IMR-90 (cell line): Measurements from ENCODE around the gene IFI27L1. TPM values are rescaled to one million over a fixed set of nuclear protein-coding genes. Genes with fewer than 3 reads are reported as not detected.
A peak's percentile ranks its signal among the peaks of the same experiment; 100 is the strongest.

Experiments
- ATAC-seq: fragments of 200-7000 bp; cut with Tn5 transposase; 2 replicates; pipeline ENCODE4 v1.9.1; 2020; ENCODE audit warnings: low read depth, mild to moderate bottlenecking, moderate library complexity
- BruUV-seq: library from RNA; stranded (reverse); fragments of 400-500 nt; replicated peaks from 2 replicates; lab custom pipeline; 2021; lab: Mats Ljungman, UMichigan
- CTCF ChIA-PET: fragments of 300-600 bp; formaldehyde crosslinking; extraction: SDS; loops from one replicate; lab custom pipeline; 2021; ENCODE audit warnings: antibody characterized with exemption; lab: Yijun Ruan, JAX
- POLR2A ChIA-PET: fragments of 300-600 bp; sonication (Branson Sonifier 250); formaldehyde crosslinking; loops from one replicate; lab custom pipeline; 2022; ENCODE audit warnings: antibody characterized with exemption; ENCODE audit not compliant: unreplicated experiment; lab: Charles Lee
- DNase-seq: peaks from one replicate; pipeline ENCODE4 v3.0.0; 2013
- H2AFZ ChIP-seq: replicated peaks from 2 replicates; pipeline ENCODE3; 2013; ENCODE audit warnings: low read length, mild to moderate bottlenecking; ENCODE audit not compliant: poor library complexity
- H2AK5ac ChIP-seq: 2 replicates; pipeline ENCODE4 v1.6.1; 2013; ENCODE audit warnings: low read depth, low read length, inconsistent platforms
- H2AK9ac ChIP-seq: replicated peaks from 2 replicates; pipeline ENCODE3; 2013; ENCODE audit warnings: mild to moderate bottlenecking, low read depth, low read length, moderate library complexity; ENCODE audit not compliant: poor library complexity
- H2BK120ac ChIP-seq: 2 replicates; pipeline ENCODE4 v1.6.1; 2013; ENCODE audit warnings: low read depth, low read length, inconsistent platforms
- H2BK15ac ChIP-seq: 3 replicates; pipeline ENCODE4 v1.6.1; 2013; ENCODE audit warnings: low read depth, low read length, inconsistent platforms
- H2BK20ac ChIP-seq: 2 replicates; pipeline ENCODE4 v1.6.1; 2013; ENCODE audit warnings: low read depth, mild to moderate bottlenecking, inconsistent platforms, low read length, moderate library complexity
- H2BK5ac ChIP-seq: 2 replicates; pipeline ENCODE4 v1.6.1; 2013; ENCODE audit warnings: mild to moderate bottlenecking, low read depth, low read length, inconsistent platforms; ENCODE audit not compliant: poor library complexity, severe bottlenecking
- H3K14ac ChIP-seq: replicated peaks from 2 replicates; pipeline ENCODE4 v1.6.1; 2013; ENCODE audit warnings: low read depth, low read length, inconsistent platforms
- H3K18ac ChIP-seq: 2 replicates; pipeline ENCODE4 v1.6.1; 2013; ENCODE audit warnings: low read depth, low read length, control low read depth
- H3K23ac ChIP-seq: 2 replicates; pipeline ENCODE4 v1.6.1; 2013; ENCODE audit warnings: low read depth, low read length, inconsistent platforms
- H3K27ac ChIP-seq: 2 replicates; pipeline ENCODE4 v1.5.1; 2013; ENCODE audit warnings: mild to moderate bottlenecking, control low read depth, low read length; ENCODE audit not compliant: insufficient read depth
- H3K27me3 ChIP-seq: 2 replicates; pipeline ENCODE4 v1.6.1; 2013; ENCODE audit warnings: low read length; ENCODE audit not compliant: control insufficient read depth, insufficient read depth
- H3K36me3 ChIP-seq: 2 replicates; pipeline ENCODE4 v1.6.1; 2013; ENCODE audit warnings: low read length, mixed read lengths; ENCODE audit not compliant: control insufficient read depth, insufficient read depth
- H3K4ac ChIP-seq: 2 replicates; pipeline ENCODE4 v1.6.1; 2013; ENCODE audit warnings: low read depth, low read length, inconsistent platforms
- H3K4me1 ChIP-seq: 2 replicates; pipeline ENCODE4 v1.6.1; 2013; ENCODE audit warnings: low read length, mixed read lengths; ENCODE audit not compliant: control insufficient read depth, insufficient read depth
- H3K4me2 ChIP-seq: 2 replicates; pipeline ENCODE4 v1.6.1; 2013; ENCODE audit warnings: low read depth, mild to moderate bottlenecking, control low read depth, low read length, moderate library complexity
- H3K4me3 ChIP-seq: 2 replicates; pipeline ENCODE4 v1.5.1; 2013; ENCODE audit warnings: low read depth, mild to moderate bottlenecking, control low read depth, low read length, moderate library complexity; ENCODE audit not compliant: insufficient read depth
- H3K56ac ChIP-seq: 2 replicates; pipeline ENCODE4 v1.6.1; 2013; ENCODE audit warnings: low read length, inconsistent platforms; ENCODE audit not compliant: insufficient read depth; ENCODE audit errors: extremely low read depth
- H3K79me1 ChIP-seq, 2 experiments: 2 replicates each; pipeline ENCODE4 v1.6.1; 2013; ENCODE audit warnings: low read length in 2 of 2, inconsistent platforms in 1 of 2, low read depth in 1 of 2
- H3K9ac ChIP-seq: 2 replicates; pipeline ENCODE4 v1.6.1; 2013; ENCODE audit warnings: low read depth, low read length, control low read depth
- H3K9me1 ChIP-seq: 2 replicates; pipeline ENCODE4 v1.6.1; 2013; ENCODE audit warnings: low read length, inconsistent platforms; ENCODE audit not compliant: insufficient read depth
- H3K9me3 ChIP-seq: 2 replicates; pipeline ENCODE4 v1.6.1; 2013; ENCODE audit warnings: low read length; ENCODE audit not compliant: control insufficient read depth, insufficient read depth
- H4K20me1 ChIP-seq: 2 replicates; pipeline ENCODE4 v1.6.1; 2013; ENCODE audit warnings: low read length, inconsistent platforms; ENCODE audit not compliant: insufficient read depth
- H4K5ac ChIP-seq: 2 replicates; pipeline ENCODE4 v1.6.1; 2013; ENCODE audit warnings: mild to moderate bottlenecking, low read depth, low read length, control low read depth
- H4K8ac ChIP-seq, 2 experiments: 2 replicates each; pipeline ENCODE4 v1.6.1; 2013; ENCODE audit warnings: low read depth in 2 of 2, low read length in 2 of 2, control low read depth in 1 of 2, inconsistent platforms in 1 of 2
- H4K91ac ChIP-seq: 2 replicates; pipeline ENCODE4 v1.6.1; 2013; ENCODE audit warnings: low read depth, low read length, inconsistent platforms; ENCODE audit not compliant: insufficient read depth
- CEBPB ChIP-seq: IDR thresholded peaks from 2 replicates; pipeline ENCODE4 v1.6.1; 2012; ENCODE audit warnings: low read depth, low read length, improper control_type of control experiment
- POLR2A ChIP-seq: IDR thresholded peaks from 2 replicates; pipeline ENCODE4 v1.6.1; 2012; ENCODE audit warnings: mild to moderate bottlenecking, low read depth, low read length
- RAD21 ChIP-seq: IDR thresholded peaks from 2 replicates; pipeline ENCODE4 v1.6.1; 2012; ENCODE audit warnings: low read length, improper control_type of control experiment
- WGBS, 2 experiments: methylation state at CpG; one replicate each; pipeline versions ENCODE4 v1.1.5 to v1.1.7; 2013; ENCODE audit warnings: missing lambda C conversion rate in 2 of 2; ENCODE audit not compliant: insufficient read length in 1 of 2; ENCODE audit errors: extremely low coverage in 2 of 2; 5-methylcytosine and 5-hydroxymethylcytosine counted together
- dilution Hi-C: fragments of 300-500 bp; cut with HindIII; formaldehyde crosslinking; loops from one replicate; pipeline ENCODE4 v1.14.3; 2018; ENCODE audit warnings: low sequenced_read_pairs; ENCODE audit not compliant: unreplicated experiment
- in situ Hi-C: fragments of 300-500 bp; cut with MboI; formaldehyde crosslinking; loops from 3 replicates; pipeline ENCODE4 v1.14.3; 2019; ENCODE audit warnings: low sequenced_read_pairs, inconsistent platforms, mixed read lengths
- intact Hi-C: fragments of 100-400 bp; cut with micrococcal nuclease; formaldehyde crosslinking; loops from 2 replicates; pipeline ENCODE4 v1.10.0; 2022
- polyA plus RNA-seq, 3 experiments: library from polyadenylated mRNA; depleted of rRNA; stranded (reverse); fragments of >200 nt; gene quantifications; 2 replicates each; pipeline ENCODE4 v1.2.3, GENCODE V29; 2012; ENCODE audit warnings: low replicate concordance in 1 of 3
- total RNA-seq: library from RNA; depleted of rRNA; stranded (reverse); fragments of >200 nt; gene quantifications from 2 replicates; pipeline ENCODE4 v1.2.3, GENCODE V29; 2012
- TF ChIP-seq, protein P1 (sequence below): conservative IDR thresholded peaks from 2 replicates; pipeline ENCODE4 v1.5.1; 2012; ENCODE audit warnings: mild to moderate bottlenecking, low read depth, low read length, improper control_type of control experiment

IFI27L1 gene
- total and polyA plus RNA-seq, 2 of the 4 experiments (the other 2 are of a cell fraction), result 13.3 to 24.3 TPM

DNA sequence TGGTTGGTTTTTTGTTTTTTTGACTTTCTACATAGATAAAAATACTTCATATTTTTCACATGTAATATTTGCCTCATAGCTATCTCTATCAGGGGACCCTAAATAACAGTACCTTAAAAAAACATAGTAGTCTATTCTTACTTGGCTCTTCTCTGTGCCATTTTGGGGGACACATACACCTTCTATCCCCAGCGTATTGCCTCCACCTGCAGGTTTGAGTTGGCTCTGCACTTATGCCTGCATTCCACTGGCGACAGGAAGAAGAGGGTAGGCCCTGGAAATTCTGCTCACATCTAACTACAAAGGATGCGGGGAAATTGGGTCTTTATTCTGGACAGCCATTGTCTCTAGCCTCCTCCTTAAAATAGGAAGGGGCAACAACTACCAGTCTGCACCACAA, 62.1 kb downstream of the IFI27L1 start:
- Histone ChIP-seq H3K9me3 (no peaks in the 10 kb centered on the region), H3K56ac (no peak overlapping the region), H4K5ac (no peak overlapping the region), H2BK120ac (no peak overlapping the region), H3K79me1 (no peaks in the 10 kb centered on the region), H2AK5ac (no peak overlapping the region), H3K27me3 (peaks cover 15% of the 10 kb centered on the region), H3K9me1 (no peaks in the 10 kb centered on the region), H4K20me1 (no peaks in the 10 kb centered on the region), H3K4me2 (no peak overlapping the region), H2AK9ac (no peak overlapping the region), H3K36me3 (no peaks in the 10 kb centered on the region), H3K4ac (no peak overlapping the region), H2AFZ (no peak overlapping the region), H3K27ac (no peak overlapping the region), H4K8ac (no peak overlapping the region), H4K91ac (no peak overlapping the region), H3K18ac (no peak overlapping the region), H3K23ac (no peak overlapping the region), H2BK20ac (no peak overlapping the region), H2BK5ac (no peak overlapping the region), H2BK15ac (no peak overlapping the region), H3K14ac (no peak overlapping the region), H3K4me1 (no peaks in the 10 kb centered on the region), H3K9ac (no peak overlapping the region), H3K4me3 (no peak overlapping the region)
- ChIA-PET POLR2A (no interaction called here), CTCF (interaction anchor here (0.7 to 1.3 kb wide), 2 partner anchors 11 to 107 kb away, joined by 3 to 4 read pairs; no protein-coding TSS in a partner anchor)
- BruUV-seq, result no TSS peak
- in situ Hi-C loops, result no loop called here
- intact Hi-C loops, result no loop called here
- TF ChIP-seq CEBPB (no peak), POLR2A (no peak), RAD21 (peak; percentile 31; the same call in 1 of the 2 replicates)
- TF ChIP-seq, protein P1, sequence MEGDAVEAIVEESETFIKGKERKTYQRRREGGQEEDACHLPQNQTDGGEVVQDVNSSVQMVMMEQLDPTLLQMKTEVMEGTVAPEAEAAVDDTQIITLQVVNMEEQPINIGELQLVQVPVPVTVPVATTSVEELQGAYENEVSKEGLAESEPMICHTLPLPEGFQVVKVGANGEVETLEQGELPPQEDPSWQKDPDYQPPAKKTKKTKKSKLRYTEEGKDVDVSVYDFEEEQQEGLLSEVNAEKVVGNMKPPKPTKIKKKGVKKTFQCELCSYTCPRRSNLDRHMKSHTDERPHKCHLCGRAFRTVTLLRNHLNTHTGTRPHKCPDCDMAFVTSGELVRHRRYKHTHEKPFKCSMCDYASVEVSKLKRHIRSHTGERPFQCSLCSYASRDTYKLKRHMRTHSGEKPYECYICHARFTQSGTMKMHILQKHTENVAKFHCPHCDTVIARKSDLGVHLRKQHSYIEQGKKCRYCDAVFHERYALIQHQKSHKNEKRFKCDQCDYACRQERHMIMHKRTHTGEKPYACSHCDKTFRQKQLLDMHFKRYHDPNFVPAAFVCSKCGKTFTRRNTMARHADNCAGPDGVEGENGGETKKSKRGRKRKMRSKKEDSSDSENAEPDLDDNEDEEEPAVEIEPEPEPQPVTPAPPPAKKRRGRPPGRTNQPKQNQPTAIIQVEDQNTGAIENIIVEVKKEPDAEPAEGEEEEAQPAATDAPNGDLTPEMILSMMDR, result peak; percentile 30
- no CpG with 5 or more reads among the region's 3 CpGs for WGBS, 2 experiments
- DNase-seq (no peak), ATAC-seq (peak; percentile 29; the same call in 1 of the 2 replicates)
- dilution Hi-C loops, result no loop called here
